Progenitor cell of endocrine pancreas (in vitro differentiated cells): ENCODE results near the gene MSI2. TPM values are rescaled to one million over a fixed set of nuclear protein-coding genes. Genes with fewer than 3 reads are reported as not detected.

ENCODE experiments used
- DNase-seq: peaks from one replicate; pipeline ENCODE4 v3.0.0; 2021; ENCODE audit warnings: low spot score; ENCODE audit not compliant: unreplicated experiment
- H3K27ac Mint-ChIP-seq: 2 replicates; pipeline ENCODE4 v1.8.0; 2021; ENCODE audit warnings: mild to moderate bottlenecking, moderate library complexity, mixed read lengths
- H3K27me3 Mint-ChIP-seq: 2 replicates; pipeline ENCODE4 v1.8.0; 2021; ENCODE audit warnings: mixed read lengths
- H3K36me3 Mint-ChIP-seq: 2 replicates; pipeline ENCODE4 v1.8.0; 2022; ENCODE audit warnings: mixed read lengths; ENCODE audit not compliant: insufficient read depth
- H3K4me1 Mint-ChIP-seq: 2 replicates; pipeline ENCODE4 v1.8.0; 2021; ENCODE audit warnings: low read depth, mixed read lengths
- H3K4me3 Mint-ChIP-seq: 2 replicates; pipeline ENCODE4 v1.8.0; 2021; ENCODE audit warnings: low read depth, mild to moderate bottlenecking, moderate library complexity, mixed read lengths
- H3K9me3 Mint-ChIP-seq: 2 replicates; pipeline ENCODE4 v1.8.0; 2021; ENCODE audit warnings: low read depth, mixed read lengths
- total RNA-seq: library from RNA; stranded (reverse); gene quantifications from 2 replicates; pipeline ENCODE4 v1.2.1, GENCODE V29; 2021
- TF ChIP-seq, protein P1 (sequence below): fragments of 200-600 bp; sonication (generic); IDR thresholded peaks from one replicate; pipeline ENCODE4 v1.5.0; 2021; ENCODE audit warnings: antibody characterized with exemption, mild to moderate bottlenecking; ENCODE audit not compliant: unreplicated experiment

MSI2 gene
- total RNA-seq, 1 donor from 2014 or later = 164 TPM

DNA sequence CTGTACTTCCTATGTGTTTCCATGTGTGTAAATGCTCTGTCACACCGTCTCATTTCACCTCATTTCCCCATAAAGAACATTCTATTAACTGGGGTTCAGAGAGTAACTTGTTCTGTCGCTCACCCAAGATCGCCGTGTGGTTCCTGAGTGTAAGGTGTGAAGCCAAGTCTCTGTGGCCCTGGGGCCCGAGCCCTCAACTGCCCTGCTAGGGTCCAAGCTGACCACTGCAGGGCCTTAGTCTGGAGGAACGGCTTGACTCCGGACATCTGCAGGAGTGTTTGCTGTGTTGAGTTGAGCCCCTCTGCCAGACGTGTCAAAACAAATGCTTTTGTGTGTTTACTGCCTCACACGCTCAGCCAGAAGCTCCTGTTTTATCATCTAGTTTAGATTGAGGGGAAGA, 244.7 kb downstream of the MSI2 start:
- Mint-ChIP-seq H3K36me3 (peaks cover 1% of the 10 kb centered on the region), H3K4me1 (peaks cover 19% of the 10 kb centered on the region), H3K27me3 (no peaks in the 10 kb centered on the region), H3K9me3 (no peaks in the 10 kb centered on the region), H3K27ac (no peak overlapping the region), H3K4me3 (no peak overlapping the region)
- TF ChIP-seq, protein P1, sequence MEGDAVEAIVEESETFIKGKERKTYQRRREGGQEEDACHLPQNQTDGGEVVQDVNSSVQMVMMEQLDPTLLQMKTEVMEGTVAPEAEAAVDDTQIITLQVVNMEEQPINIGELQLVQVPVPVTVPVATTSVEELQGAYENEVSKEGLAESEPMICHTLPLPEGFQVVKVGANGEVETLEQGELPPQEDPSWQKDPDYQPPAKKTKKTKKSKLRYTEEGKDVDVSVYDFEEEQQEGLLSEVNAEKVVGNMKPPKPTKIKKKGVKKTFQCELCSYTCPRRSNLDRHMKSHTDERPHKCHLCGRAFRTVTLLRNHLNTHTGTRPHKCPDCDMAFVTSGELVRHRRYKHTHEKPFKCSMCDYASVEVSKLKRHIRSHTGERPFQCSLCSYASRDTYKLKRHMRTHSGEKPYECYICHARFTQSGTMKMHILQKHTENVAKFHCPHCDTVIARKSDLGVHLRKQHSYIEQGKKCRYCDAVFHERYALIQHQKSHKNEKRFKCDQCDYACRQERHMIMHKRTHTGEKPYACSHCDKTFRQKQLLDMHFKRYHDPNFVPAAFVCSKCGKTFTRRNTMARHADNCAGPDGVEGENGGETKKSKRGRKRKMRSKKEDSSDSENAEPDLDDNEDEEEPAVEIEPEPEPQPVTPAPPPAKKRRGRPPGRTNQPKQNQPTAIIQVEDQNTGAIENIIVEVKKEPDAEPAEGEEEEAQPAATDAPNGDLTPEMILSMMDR = no peak
- no peak for DNase-seq

DNA sequence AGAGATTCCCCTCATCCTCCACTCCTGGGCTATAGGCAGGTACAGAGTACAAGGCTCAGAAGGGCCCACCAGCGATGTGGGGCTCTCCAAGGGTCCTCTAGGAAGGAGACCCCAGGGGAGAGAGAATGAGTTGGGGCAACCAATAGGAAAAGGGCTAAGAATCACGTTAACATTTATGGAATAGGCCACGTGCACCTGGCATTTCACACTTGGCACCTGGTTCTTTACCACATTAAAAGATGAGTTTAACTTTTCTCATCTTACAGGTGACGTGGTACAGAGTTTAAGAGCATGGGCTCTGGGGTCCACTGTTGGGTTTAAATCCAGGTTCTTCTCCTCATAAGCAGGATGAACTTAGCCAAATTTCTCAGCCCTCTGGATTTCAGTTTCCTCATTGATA, 245.7 kb downstream of the MSI2 start:
- H3K36me3 Mint-ChIP-seq = peaks cover 1% of the 10 kb centered on the region
- H3K4me1 Mint-ChIP-seq = peaks cover 19% of the 10 kb centered on the region
- no peaks in the 10 kb centered on the region for H3K9me3 Mint-ChIP-seq
- DNase-seq = no peak
- no peaks in the 10 kb centered on the region for H3K27me3 Mint-ChIP-seq
- no peak overlapping the region for H3K4me3 Mint-ChIP-seq
- H3K27ac Mint-ChIP-seq = no peak overlapping the region
- TF ChIP-seq, protein P1 = no peak

DNA sequence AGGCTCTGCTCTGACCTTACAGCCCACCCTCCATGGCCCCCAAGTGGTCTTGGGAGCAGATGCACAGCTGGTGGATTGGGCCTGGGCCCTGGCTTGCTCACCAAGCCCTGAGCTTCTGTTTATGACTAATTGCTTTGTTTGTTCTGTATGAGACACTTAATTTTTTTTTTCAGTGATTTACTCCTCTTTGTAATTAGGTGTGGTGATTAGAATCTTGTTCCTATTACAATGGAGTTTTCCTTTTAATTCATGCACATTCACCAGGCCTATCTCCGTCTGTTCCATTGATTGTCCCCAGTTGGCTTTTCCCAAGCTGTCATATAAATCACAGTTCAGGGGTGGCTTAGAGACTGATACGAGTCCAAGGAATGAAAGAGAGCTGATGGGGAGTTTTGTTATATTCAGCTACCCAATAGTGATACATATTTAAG, 246.5 kb downstream of the MSI2 start:
- TF ChIP-seq, protein P1 = no peak
- Mint-ChIP-seq H3K9me3 (no peaks in the 10 kb centered on the region), H3K27me3 (no peaks in the 10 kb centered on the region), H3K4me3 (no peak overlapping the region), H3K27ac (no peak overlapping the region), H3K4me1 (peaks cover 19% of the 10 kb centered on the region), H3K36me3 (peaks cover 1% of the 10 kb centered on the region)
- DNase-seq = no peak

DNA sequence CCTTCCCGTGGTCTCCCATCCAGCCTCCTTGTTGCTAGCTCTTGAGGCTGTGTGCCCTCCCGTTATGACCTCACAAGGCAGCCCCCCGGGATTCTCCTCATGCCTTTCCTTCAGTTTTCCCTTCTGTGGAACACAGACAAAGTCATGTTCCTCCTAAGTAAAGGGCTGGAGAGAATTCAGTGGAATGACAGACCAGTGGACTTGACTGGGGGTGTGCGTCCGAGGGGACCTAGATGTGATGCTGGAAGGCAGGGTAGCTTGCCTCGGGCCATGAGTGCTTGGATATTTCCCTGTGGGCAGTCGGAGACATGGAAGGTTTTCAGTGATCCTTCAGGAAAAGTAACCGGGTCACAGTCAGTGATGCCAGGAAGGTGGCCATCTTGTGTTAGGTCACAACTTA, 247.9 kb downstream of the MSI2 start:
- peaks cover 19% of the 10 kb centered on the region for H3K4me1 Mint-ChIP-seq
- no peak overlapping the region for H3K4me3 Mint-ChIP-seq
- no peaks in the 10 kb centered on the region for H3K27me3 Mint-ChIP-seq
- H3K27ac Mint-ChIP-seq = peak overlapping the region; percentile 1
- DNase-seq = no peak
- peaks cover 1% of the 10 kb centered on the region for H3K36me3 Mint-ChIP-seq
- TF ChIP-seq, protein P1 = no peak
- H3K9me3 Mint-ChIP-seq = no peaks in the 10 kb centered on the region

DNA sequence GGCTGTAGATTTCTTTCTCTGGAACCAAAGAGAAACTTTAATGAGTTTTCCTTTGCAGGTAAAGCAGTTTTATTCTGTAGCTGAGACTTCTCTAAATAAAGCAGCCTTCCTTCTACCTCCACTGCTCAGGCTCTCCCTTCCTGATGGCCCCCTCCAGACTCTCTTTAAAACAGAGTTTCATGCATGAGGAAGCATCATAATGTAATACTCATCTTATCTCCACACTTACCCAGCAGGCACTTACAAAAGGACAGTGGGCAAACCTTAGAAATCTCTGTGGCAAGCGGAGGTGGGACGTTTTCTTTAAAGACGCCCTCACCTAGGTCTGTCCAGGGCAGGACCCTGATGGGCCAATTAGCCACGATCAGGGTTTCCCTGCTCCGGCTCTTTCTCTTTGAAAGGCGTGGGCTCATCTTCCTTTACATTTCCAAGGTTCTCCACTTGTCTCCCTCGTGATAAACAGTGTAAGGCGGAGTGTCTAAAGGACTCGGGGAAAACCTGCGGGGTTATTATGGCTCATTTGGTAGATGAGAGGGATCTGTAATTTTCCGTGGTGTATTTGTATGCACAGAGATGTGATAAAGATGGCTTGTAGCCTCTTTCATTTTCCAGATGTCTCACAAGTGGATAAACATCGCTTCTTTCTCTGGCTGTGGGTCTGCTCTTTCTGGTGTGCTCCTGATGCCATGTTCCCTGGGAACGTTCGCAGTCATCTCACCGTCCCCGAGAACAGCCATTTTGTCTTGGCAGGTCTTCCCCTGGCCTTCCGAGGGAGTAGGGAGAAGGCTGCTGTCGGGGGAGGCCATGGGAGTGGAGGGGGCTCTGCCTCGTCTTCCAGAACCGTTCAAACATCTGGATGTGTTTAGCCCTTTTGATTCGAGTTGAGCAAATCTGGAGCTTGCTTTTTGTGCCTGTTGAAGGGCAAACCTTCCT, 249.8 kb downstream of the MSI2 start:
- Mint-ChIP-seq H3K27ac (no peak overlapping the region), H3K36me3 (peaks cover 1% of the 10 kb centered on the region), H3K27me3 (no peaks in the 10 kb centered on the region), H3K4me3 (no peak overlapping the region), H3K9me3 (no peaks in the 10 kb centered on the region), H3K4me1 (peaks cover 18% of the 10 kb centered on the region)
- TF ChIP-seq, protein P1 = no peak
- no peak for DNase-seq
